ENCODE results near the gene BCDIN3D. TPM values are rescaled to one million over a fixed set of nuclear protein-coding genes. Genes with fewer than 3 reads are reported as not detected.
A peak's percentile ranks its signal among the peaks of the same experiment; 100 is the strongest.

Gene BCDIN3D
- total RNA-seq, 4 donors from 2014 or later: 2.2 to 6.2 (median 5.5) TPM

GRCh38 chr12:49809906-49810389 is 33.0 kb downstream of the BCDIN3D start:
- peak overlapping the region; percentile 68 to 85 (median 78) for H3K27ac ChIP-seq (replicated peaks in 1 of 4)
- no peak for TF ChIP-seq POLR2AphosphoS5 (IDR thresholded peaks at IDR 0.05)
- TF ChIP-seq EP300 (IDR thresholded peaks at IDR 0.05): no peak
- no peak for TF ChIP-seq CTCF (IDR thresholded peaks at IDR 0.05)
- no peak for TF ChIP-seq POLR2A (IDR thresholded peaks at IDR 0.05; ENCODE audit: low read depth)
- no peak for DNase-seq (ENCODE audit: extremely low spot score)
- peak overlapping the region in 1 of 4 donors; percentile 19 for H3K4me3 ChIP-seq
- peaks cover 29 to 51% (median 46%) of the 10 kb centered on the region in 4 donors for H3K4me1 ChIP-seq
- 62% methylated on average over 9 of the region's 9 CpGs for WGBS
- intact Hi-C loops (cut with DNase I): no loop called here
- no peaks in the 10 kb centered on the region for H3K9me3 ChIP-seq
- H3K27me3 ChIP-seq: no peaks in the 10 kb centered on the region
- peaks cover 11 to 28% (median 16%) of the 10 kb centered on the region in 4 donors for H3K36me3 ChIP-seq

GRCh38 chr12:49809381-49809905 is 33.5 kb downstream of the BCDIN3D start:
- WGBS: 86% methylated on average over 3 of the region's 4 CpGs
- DNase-seq (ENCODE audit: extremely low spot score): no peak
- peak overlapping the region; percentile 68 to 85 (median 78) for H3K27ac ChIP-seq (replicated peaks in 1 of 4)
- H3K27me3 ChIP-seq: no peaks in the 10 kb centered on the region
- intact Hi-C loops (cut with DNase I): no loop called here
- H3K36me3 ChIP-seq: peaks cover 11 to 33% (median 22%) of the 10 kb centered on the region in 4 donors
- H3K9me3 ChIP-seq: no peaks in the 10 kb centered on the region
- TF ChIP-seq EP300 (IDR thresholded peaks at IDR 0.05) (no peak), POLR2AphosphoS5 (IDR thresholded peaks at IDR 0.05) (peak in 1 of 2 donors; percentile 22), CTCF (IDR thresholded peaks at IDR 0.05) (no peak), POLR2A (IDR thresholded peaks at IDR 0.05; ENCODE audit: low read depth) (no peak)
- H3K4me3 ChIP-seq: peak overlapping the region; percentile 5 to 31 (median 18)
- peaks cover 29 to 51% (median 46%) of the 10 kb centered on the region in 4 donors for H3K4me1 ChIP-seq

GRCh38 chr12:49808686-49809380 is 34.1 kb downstream of the BCDIN3D start:
- 55% methylated on average over 9 of the region's 14 CpGs for WGBS
- H3K9me3 ChIP-seq: no peaks in the 10 kb centered on the region
- DNase-seq (ENCODE audit: extremely low spot score): no peak
- peak overlapping the region; percentile 68 to 85 (median 78) for H3K27ac ChIP-seq (replicated peaks in 1 of 4)
- H3K36me3 ChIP-seq: peaks cover 12 to 37% (median 26%) of the 10 kb centered on the region in 4 donors
- no peaks in the 10 kb centered on the region for H3K27me3 ChIP-seq
- intact Hi-C loops (cut with DNase I): no loop called here
- H3K4me1 ChIP-seq: peaks cover 29 to 51% (median 46%) of the 10 kb centered on the region in 4 donors
- H3K4me3 ChIP-seq: peak overlapping the region; percentile 5 to 31 (median 18)
- TF ChIP-seq POLR2AphosphoS5 (IDR thresholded peaks at IDR 0.05) (peak in 1 of 2 donors; percentile 4), POLR2A (IDR thresholded peaks at IDR 0.05; ENCODE audit: low read depth) (no peak)

GRCh38 chr12:49807991-49808580 is 34.8 kb downstream of the BCDIN3D start:
- TF ChIP-seq POLR2AphosphoS5 (IDR thresholded peaks at IDR 0.05) (no peak), EP300 (IDR thresholded peaks at IDR 0.05) (no peak), CTCF (IDR thresholded peaks at IDR 0.05) (no peak), POLR2A (IDR thresholded peaks at IDR 0.05; ENCODE audit: low read depth) (no peak)
- no peaks in the 10 kb centered on the region for H3K27me3 ChIP-seq
- peaks cover 29 to 51% (median 46%) of the 10 kb centered on the region in 4 donors for H3K4me1 ChIP-seq
- 80% methylated on average over 12 of the region's 12 CpGs for WGBS
- no peak overlapping the region for H3K4me3 ChIP-seq
- DNase-seq (ENCODE audit: extremely low spot score): no peak
- H3K9me3 ChIP-seq: no peaks in the 10 kb centered on the region
- intact Hi-C loops (cut with DNase I): no loop called here
- H3K36me3 ChIP-seq: peaks cover 18 to 45% (median 34%) of the 10 kb centered on the region in 4 donors
- H3K27ac ChIP-seq (replicated peaks in 1 of 4): peak overlapping the region; percentile 68 to 85 (median 78)

DNA sequence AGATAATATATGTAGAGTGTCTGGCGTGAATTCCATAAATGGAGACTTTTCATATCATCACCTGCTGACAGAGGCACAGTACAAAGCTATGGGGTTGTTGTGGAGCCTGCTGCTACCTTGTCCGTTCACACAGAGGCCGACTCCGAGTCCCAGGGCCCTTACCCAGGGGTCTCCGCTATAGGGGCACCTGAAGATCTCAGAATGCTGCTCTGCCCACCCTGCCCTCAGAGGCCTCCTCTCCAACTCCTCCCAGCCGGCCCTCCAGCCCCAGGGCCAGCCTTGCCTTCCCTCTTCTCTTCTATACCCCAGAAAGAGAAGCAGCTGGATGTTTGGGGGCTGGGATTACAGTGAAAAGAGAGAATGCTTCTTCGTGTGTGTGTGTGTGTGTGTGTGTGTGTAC is 36.0 kb downstream of the BCDIN3D start:
- Histone ChIP-seq H3K27me3 (no peaks in the 10 kb centered on the region), H3K9me3 (no peaks in the 10 kb centered on the region), H3K4me3 (no peak overlapping the region), H3K36me3 (peaks cover 22 to 57% (median 46%) of the 10 kb centered on the region in 4 donors), H3K4me1 (peaks cover 29 to 51% (median 46%) of the 10 kb centered on the region in 4 donors), H3K27ac (replicated peaks in 1 of 4) (no peak overlapping the region)
- TF ChIP-seq POLR2A (IDR thresholded peaks at IDR 0.05; ENCODE audit: low read depth) (no peak), POLR2AphosphoS5 (IDR thresholded peaks at IDR 0.05) (no peak), EP300 (IDR thresholded peaks at IDR 0.05) (no peak), CTCF (IDR thresholded peaks at IDR 0.05) (no peak)
- WGBS: 90% methylated on average over 7 of the region's 7 CpGs
- no peak for DNase-seq (ENCODE audit: extremely low spot score)
- intact Hi-C loops (cut with DNase I): no loop called here

All from esophagus muscularis mucosa (tissue), 4 donors.